ENCODE data around the gene NOL11. TPM values are rescaled to one million over a fixed set of nuclear protein-coding genes. Genes with fewer than 3 reads are reported as not detected.
"Not testable (repeated sequence)": the region's sequence is repeated elsewhere in the genome, so short reads cannot be mapped to it uniquely, and the experiment has no call there.

NOL11 gene
- total RNA-seq, 1 donor from 2014 or later: 50.6 TPM

DNA sequence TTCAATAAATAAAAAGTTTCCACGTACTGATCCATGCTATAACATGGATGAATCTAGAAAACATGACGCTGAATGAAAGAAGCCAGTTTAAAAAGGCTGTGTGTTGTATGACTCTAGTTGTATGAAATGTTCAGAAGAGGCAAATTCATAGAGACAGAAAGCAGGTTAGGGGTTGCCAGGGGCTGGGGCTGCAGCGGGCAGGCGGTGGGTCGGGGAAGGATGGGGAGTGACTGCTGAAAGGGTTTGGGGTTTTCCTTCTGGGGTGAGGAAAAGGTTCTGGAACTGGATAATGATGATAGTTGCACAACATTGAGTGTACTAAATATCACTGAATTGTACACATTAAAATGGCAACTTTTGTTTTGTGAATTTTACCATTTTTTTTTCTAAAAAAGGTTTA is 36.3 kb downstream of the NOL11 start:
- DNase-seq: no peak

DNA sequence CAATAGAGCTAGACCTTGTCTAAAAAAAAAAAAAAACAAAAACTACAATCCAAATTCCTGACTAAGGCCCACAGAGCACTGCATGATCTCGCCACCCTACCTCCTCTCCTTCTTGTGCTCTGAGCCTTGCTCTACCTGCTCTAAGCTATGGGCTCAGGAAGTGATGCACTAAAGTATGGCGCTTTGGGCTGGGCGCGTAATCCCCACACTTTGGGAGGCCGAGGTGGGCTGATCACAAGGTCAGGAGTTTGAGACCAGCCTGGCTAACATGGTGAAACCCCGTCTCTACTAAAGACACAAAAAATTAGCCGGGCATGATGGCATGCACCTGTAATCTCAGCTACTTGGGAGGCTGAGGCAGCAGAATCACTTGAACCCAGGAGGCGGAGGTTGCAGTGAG is 37.0 kb downstream of the NOL11 start:
- DNase-seq: not testable (repeated sequence)

GRCh38 chr17:67756766-67757165 is 39.0 kb downstream of the NOL11 start:
- DNase-seq: not testable (repeated sequence)

- peak; percentile 58 for DNase-seq
These were observed 41.8 kb downstream of the NOL11 start for GRCh38 chr17:67759355-67760171.

DNA sequence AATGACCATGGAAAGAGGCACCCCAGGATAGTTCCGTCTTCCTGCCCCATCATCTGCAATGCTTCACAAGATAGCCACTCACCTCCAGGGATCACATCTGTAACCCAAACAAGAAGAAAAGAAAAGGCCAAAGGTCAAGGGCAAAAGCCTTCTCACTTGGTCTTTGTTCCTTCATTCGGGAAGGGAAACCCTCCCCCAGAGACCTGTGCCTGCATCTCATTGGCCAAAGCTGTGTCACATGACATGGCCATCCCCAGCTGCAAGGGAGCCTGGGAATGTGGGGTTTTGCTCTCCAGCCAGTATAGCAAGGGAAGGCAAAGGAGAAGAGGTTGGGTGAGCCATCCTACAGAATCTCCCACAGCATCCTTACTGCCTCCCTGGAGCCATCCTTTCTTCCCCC is 47.9 kb downstream of the NOL11 start:
- no peak for DNase-seq

DNA sequence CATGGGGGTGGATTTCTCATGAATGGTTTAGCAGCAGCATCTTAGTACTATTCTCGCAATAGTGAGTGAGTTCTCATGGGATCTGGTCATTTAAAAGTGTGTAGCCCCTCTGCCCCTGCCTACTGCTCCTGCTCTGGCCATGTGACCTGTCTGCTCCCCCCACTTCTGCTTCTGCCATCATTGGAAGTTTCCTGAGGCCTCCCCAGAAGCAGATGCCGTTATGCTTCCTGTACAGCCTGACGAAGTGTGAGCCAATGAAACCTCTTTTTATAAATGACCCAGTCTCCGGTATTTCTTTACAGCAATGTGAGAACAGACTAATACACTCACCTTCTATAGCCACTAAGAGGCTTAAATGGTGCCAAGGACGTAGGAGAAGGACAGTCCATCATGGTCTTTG is 51.5 kb downstream of the NOL11 start:
- DNase-seq: no peak

DNA sequence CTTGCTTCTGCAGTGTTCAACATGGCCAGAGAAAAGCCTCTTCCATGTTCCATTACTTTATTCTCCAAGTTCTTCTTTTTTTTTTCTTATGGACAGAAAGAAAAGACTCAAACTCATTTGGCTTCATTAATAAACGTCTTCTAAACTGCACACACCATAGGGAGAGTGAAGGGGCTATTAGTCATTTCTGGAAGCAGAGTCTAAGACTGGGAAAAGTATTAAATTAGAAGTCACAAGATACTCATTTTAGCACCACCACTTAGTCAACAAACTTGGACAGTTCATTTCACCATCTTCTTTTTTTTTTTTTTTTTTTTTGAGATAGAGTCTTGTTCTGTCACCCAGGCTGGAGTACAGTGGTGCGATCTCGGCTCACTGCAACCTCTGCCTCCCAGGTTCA is 52.8 kb downstream of the NOL11 start:
- no peak for DNase-seq

- no peak for DNase-seq
These were observed 54.9 kb downstream of the NOL11 start for GRCh38 chr17:67772679-67773078.

GRCh38 chr17:67773246-67773645 is 55.5 kb downstream of the NOL11 start:
- DNase-seq: no peak

- peak; percentile 19 for DNase-seq
These were observed 61.4 kb downstream of the NOL11 start for GRCh38 chr17:67779098-67779672.

DNA sequence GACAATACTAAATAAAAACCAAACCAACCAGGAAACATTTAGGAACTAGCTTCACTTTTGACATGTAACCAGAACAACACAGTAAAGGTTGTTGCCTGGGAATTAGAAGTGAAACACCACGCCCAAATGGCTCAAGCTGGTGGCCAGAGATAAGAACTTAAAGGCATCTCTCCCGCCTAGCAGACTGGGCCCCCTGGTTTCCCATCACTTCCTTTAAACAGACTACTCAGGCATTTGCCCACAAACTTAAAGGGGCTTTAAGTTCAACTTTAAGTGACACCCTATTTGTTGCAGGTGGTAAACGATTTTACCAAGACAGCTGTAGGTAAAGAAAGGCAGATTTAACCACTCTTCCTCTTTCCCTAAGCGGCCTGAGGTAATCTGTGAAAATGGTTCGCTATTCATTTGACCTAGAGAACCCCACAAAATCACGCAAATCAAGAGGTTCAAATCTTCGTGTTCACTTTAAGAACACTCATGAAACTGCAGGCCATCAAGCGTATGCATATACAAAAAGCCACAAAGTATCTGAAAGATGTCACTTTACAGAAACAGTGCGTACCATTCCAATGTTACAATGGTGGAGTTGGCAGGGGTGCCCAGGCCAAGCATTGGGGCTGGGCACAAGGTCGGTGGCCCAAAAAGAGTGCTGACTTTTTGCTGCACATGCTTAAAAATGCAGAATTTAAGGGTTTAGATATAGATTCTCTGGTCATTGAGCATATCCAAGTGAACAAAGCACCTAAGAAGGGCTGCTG is 66.8 kb downstream of the NOL11 start:
- DNase-seq: no peak

DNA sequence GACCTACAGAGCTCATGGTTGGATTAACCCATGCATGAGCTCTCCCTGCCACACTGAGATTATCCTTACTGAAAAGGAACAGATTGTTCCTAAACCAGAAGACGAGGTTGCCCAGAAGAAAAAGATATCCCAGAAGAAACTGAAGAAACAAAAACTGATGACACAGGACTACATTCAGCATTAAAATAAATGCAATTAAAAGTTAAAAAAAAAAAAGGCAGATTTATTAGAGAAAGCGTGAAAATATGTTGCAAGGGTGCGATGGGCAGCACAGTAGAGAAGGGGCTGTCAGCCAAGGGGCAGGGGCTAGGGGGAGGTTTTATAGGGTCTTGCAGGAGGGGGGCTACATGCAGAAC is 67.4 kb downstream of the NOL11 start:
- DNase-seq: no peak

DNA sequence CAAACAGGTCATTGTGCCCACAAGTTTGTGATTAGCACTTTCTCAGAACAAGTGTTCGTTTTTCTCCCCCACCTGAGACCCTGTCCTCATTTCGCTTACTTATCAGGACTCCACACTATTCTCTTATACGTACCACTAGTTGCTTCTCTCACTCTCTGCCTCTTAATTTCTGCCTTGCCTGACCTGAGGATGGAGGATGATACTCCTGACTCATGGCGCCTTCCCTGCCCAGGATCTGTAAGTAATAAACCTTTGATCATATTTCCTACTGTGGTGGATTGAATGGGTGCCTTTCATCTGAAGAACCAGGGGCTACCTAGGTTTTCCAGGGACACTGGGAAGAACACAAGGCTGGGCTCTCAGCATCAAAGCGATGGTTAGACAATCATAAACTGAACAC is 67.8 kb downstream of the NOL11 start:
- no peak for DNase-seq

Small RNA genes lying within 50 kb of the gene (small RNA-seq; reads per million reads assigned to genes)
- 2.6 reads per million, percentile 87 among the genes with 10 or more reads in this experiment for gene SNORA38B (ENCODE audit: low replicate concordance)

Other genes starting within 250 kb of the NOL11 start
- 86.4 TPM for gene BPTF, start 107.6 kb downstream of the NOL11 start, total RNA-seq